Activated T-helper 2 cell treated with anti-CD3 and anti-CD28 coated beads, Interferon-gamma antibody, Interleukin-2, Interleukin-4, amounts not matched to agents 10 μg/mL and 5 μg/mL and 100 μg/mL, durations not matched to agents 14 hours and 24 hours and 36 hours (primary cell): Measurements from ENCODE around the gene FSD2. TPM values are rescaled to one million over a fixed set of nuclear protein-coding genes. Genes with fewer than 3 reads are reported as not detected.

ENCODE experiments used
- DNase-seq: peaks from one replicate; pipeline ENCODE4 v3.0.0; 2021; ENCODE audit warnings: low spot score
- H3K27ac Mint-ChIP-seq: one replicate; pipeline ENCODE4 v1.8.0; 2021; ENCODE audit warnings: mixed read lengths
- H3K27me3 Mint-ChIP-seq: one replicate; pipeline ENCODE4 v1.8.0; 2021; ENCODE audit warnings: low read depth, mixed read lengths
- H3K36me3 Mint-ChIP-seq: one replicate; pipeline ENCODE4 v1.8.0; 2021; ENCODE audit warnings: low read depth, mixed read lengths
- H3K4me1 Mint-ChIP-seq: one replicate; pipeline ENCODE4 v1.8.0; 2021; ENCODE audit warnings: low read depth, mixed read lengths
- H3K4me3 Mint-ChIP-seq: one replicate; pipeline ENCODE4 v1.8.0; 2021; ENCODE audit warnings: low read depth, mild to moderate bottlenecking, moderate library complexity, mixed read lengths
- H3K9me3 Mint-ChIP-seq: one replicate; pipeline ENCODE4 v1.8.0; 2021; ENCODE audit warnings: mixed read lengths
- intact Hi-C: fragments of 100-400 bp; cut with micrococcal nuclease; formaldehyde crosslinking; loops from one replicate; pipeline ENCODE4 v1.15.1; 2023
- total RNA-seq: library from RNA; stranded (reverse); gene quantifications from 2 replicates; pipeline ENCODE4 v1.2.3, GENCODE V29; 2022

Gene FSD2, protein sequence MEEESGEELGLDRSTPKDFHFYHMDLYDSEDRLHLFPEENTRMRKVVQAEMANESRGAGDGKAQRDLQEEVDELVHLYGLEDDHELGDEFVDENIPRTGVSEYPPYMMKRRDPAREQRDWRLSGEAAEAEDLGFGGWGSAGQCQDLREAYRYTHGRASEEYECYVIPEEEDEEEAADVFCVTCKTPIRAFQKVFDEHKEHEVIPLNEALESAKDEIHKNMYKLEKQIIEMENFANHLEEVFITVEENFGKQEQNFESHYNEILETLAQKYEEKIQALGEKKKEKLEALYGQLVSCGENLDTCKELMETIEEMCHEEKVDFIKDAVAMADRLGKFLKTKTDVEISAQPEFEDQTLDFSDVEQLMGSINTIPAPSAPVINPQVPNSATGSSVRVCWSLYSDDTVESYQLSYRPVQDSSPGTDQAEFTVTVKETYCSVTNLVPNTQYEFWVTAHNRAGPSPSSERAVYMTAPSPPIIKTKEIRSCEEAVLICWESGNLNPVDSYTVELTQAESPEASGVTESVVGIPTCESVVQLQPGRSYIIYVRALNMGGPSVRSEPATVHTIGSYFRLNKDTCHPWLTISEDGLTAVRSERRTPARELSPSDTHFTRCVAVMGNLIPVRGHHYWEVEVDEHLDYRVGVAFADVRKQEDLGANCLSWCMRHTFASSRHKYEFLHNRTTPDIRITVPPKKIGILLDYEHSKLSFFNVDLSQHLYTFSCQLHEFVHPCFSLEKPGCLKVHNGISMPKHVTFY
- not detected in 2 replicates for total RNA-seq

DNA sequence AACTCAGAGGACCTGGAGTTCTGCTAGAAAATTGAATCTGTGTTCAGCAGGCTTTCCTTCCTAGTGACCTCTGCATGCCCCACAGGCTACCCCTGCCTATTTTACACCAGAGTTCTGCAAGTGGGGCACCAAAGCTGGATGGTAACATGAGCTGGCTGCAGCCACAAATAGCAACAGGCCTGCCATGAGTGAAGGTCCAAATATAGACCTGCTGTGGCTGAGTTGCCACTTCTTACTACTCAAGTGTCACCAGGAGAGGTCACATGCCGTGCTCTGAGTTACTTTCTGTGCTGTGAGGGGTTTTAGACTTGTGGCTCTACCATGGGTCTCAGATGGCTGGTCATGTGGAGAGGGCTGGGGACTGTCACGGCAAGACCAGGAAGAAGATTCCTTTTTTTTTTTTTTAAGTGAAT, at the start of gene FSD2:
FSD2 (minus strand) TSS at position 76 of the 413 bp plus-strand sequence. CDS start 18,679 bp downstream, outside the sequence.
- intact Hi-C loops = loop anchor here (5.0 kb wide), 1 partner anchor 261 kb away; the partner anchor contains the start of gene BTBD1
- no peak within 1 kb of the TSS for H3K4me3 Mint-ChIP-seq
- peaks cover 43% of the 10 kb centered on the region for H3K27me3 Mint-ChIP-seq
- no peaks in the 10 kb centered on the region for H3K36me3 Mint-ChIP-seq
- peaks cover 14% of the 10 kb centered on the region for H3K4me1 Mint-ChIP-seq
- H3K27ac Mint-ChIP-seq = no peak within 1 kb of the TSS
- H3K9me3 Mint-ChIP-seq = no peaks in the 10 kb centered on the region
- DNase-seq = no peak

DNA sequence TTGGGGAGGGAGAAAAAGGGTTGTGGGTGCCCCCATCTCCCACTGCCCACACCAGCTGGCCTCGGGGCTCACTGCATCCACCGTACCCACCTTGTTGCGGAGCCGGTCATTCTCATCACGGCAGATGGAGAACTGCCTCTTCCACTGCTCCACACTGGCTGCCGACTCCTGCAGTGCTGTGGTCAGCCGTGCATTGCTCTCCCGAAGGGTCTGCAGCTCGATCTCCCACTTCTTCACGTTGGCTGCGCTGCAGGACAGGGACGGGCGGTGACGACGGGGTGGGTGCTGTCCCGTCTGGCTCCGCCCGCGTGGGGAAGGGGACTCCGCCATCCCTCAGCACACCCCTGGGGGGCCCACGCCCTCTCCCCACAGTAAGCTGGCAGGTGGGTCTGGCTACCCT, 48.7 kb upstream of the FSD2 start:
- intact Hi-C loops = no loop called here
- H3K27me3 Mint-ChIP-seq = no peaks in the 10 kb centered on the region
- no peak overlapping the region for H3K4me3 Mint-ChIP-seq
- no peaks in the 10 kb centered on the region for H3K9me3 Mint-ChIP-seq
- peaks cover 7% of the 10 kb centered on the region for H3K4me1 Mint-ChIP-seq
- H3K27ac Mint-ChIP-seq = no peak overlapping the region
- peaks cover 31% of the 10 kb centered on the region for H3K36me3 Mint-ChIP-seq
- DNase-seq = no peak

DNA sequence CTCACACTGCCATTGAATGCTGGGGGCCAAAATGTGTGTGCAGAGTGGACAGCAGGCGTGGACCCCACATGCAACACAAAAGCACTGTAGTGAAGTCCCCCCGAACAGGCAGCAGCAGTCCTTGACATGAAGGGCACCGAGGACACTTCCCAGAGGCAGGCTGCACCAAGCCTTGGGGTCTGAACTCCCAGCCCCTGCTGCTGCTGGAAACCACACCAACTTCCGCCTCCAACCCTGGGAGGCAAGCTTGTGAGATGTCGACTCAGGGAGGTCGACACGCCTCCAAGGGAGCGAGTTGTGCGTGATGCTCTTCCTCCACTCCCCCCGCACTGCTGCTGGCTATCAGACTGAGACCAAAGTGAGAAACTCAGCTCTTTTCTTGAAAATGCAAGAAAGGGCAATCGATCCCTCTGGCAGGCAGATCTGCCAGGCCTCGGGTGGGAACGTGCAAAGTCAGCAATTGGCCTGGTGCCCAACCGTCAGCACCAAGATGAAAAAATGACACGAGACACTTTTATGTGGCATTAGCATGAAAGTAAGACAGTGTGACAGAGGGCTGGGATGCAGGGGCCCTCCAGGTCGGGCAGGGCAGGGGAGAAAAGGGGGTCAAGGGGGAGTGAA, 47.2 kb upstream of the FSD2 start:
- Mint-ChIP-seq H3K4me3 (no peak overlapping the region), H3K36me3 (peaks cover 32% of the 10 kb centered on the region), H3K27ac (no peak overlapping the region), H3K4me1 (peaks cover 10% of the 10 kb centered on the region), H3K9me3 (no peaks in the 10 kb centered on the region), H3K27me3 (no peaks in the 10 kb centered on the region)
- intact Hi-C loops = no loop called here
- no peak for DNase-seq

DNA sequence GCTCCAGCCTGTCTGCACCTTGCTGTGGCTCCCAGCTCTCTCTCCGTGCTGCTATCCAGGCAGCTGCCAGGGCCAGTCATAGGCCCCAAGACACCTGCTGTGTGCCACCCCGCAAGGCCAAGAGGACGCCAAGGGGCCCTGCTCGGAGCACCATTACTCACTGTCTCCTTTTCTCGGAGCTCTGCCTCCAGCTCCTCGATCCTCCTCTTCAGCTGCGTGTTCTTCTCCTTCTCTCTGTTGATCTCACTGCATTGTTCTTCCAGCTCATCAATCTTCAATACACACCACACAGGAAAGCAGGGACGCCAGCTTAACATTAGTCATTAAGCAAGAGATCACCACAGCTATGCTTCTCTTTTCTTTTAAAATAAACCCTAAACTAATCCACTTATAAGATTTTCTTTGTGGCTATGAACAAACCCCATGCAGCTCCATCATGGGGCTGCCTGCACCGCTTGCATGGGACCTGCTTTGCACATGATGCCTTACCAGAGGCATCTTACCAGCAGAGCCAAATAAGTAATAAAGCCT, 46.2 kb upstream of the FSD2 start:
- no peak overlapping the region for H3K27ac Mint-ChIP-seq
- H3K27me3 Mint-ChIP-seq = no peaks in the 10 kb centered on the region
- no peak for DNase-seq
- H3K9me3 Mint-ChIP-seq = no peaks in the 10 kb centered on the region
- peaks cover 10% of the 10 kb centered on the region for H3K4me1 Mint-ChIP-seq
- peaks cover 36% of the 10 kb centered on the region for H3K36me3 Mint-ChIP-seq
- intact Hi-C loops = no loop called here
- no peak overlapping the region for H3K4me3 Mint-ChIP-seq

DNA sequence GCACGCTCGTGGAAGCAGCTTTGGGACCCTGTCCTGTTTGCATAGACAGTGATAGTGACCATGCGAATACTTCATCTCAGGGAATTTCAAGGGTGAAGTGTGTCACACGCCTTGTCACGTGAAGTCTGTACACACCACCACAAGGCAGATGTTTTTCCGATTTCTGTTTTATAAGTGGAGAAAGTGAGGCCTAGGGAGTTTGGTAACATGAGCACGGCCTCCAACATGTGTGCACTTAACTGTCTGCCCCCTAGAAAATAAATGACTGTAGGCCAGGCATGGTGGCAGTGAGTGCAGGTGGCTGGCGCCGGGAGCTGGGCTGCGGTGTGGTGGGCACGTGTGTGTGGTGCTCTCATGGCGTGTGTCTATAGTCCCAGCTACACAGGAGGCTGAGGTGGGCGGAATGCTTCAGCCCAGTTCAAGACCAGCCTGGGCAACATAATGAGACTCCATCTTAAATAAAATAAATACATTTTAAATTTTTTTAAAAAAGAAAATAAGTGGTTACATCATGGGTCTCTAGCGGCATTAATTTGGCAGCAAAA, 45.5 kb upstream of the FSD2 start:
- no peaks in the 10 kb centered on the region for H3K9me3 Mint-ChIP-seq
- H3K4me1 Mint-ChIP-seq = peaks cover 10% of the 10 kb centered on the region
- H3K4me3 Mint-ChIP-seq = no peak overlapping the region
- intact Hi-C loops = no loop called here
- peaks cover 41% of the 10 kb centered on the region for H3K36me3 Mint-ChIP-seq
- H3K27me3 Mint-ChIP-seq = no peaks in the 10 kb centered on the region
- H3K27ac Mint-ChIP-seq = no peak overlapping the region
- DNase-seq = no peak

DNA sequence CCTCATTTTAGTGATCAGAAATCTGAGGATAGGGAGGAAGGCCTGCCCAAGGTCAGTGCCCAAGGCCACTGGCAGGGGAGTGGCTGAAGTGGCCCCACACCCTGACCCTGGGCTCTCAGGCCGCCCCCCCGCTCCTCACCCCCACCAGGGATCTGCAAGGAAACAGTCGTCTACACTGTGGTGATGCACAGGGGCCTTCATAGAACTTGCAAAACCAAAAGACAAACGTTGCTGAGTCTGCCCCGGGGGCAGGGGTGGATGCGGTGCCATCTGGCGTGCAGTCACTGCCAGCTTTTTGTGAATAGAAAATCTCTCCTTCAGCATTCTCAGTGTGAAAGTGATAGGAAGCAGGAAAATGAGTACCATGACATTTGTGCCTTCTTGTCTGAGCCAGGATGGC, 44.9 kb upstream of the FSD2 start:
- Mint-ChIP-seq H3K4me1 (peaks cover 7% of the 10 kb centered on the region), H3K9me3 (no peaks in the 10 kb centered on the region), H3K36me3 (peaks cover 41% of the 10 kb centered on the region), H3K27me3 (peaks cover 2% of the 10 kb centered on the region), H3K27ac (no peak overlapping the region), H3K4me3 (no peak overlapping the region)
- DNase-seq = no peak
- intact Hi-C loops = no loop called here

DNA sequence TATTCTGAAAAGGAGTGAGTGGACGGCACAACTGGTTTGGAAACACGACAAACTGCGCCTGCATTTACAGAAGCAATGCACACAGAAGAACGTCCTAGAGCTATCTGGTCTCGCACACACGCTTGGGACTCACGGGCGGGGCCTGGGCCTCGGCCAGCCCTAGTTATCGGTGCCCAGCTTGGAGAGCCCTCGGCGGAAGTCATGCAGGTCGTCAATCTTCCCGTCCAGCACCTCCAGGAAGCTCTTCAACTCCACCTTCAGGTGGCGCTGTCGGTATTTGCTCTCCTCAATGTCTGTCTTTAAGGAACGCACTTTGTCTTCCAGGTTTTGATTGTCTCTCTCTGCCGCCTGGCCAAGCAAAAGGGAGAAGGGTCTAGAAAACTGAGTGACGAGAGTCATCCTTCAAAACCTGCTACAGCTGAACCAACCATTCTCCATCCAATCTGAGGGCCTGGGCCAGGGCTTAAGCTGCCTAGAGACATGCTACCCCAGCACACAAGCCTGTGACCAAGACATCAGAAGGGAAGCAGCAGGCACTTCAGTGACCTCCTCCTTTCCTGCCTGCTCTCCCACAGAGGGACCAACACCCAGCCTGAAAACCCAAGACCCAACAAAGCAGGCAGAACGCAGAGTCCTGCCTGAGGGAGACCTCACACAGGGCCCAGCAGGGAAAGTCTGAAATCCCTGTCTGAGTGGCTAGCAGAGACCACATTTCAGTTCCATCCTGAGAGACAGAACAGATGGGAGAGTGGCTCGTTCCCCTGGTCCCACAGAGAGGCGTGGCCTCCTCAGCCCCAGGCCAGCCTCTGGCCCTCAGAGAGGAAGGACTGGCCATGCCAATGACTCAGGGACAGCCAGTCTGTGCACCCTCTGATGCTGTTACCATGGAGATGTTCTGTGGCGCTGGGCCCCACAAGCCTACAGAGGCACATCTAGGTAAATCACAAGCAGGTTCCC, 44.0 kb upstream of the FSD2 start:
- H3K4me3 Mint-ChIP-seq = no peak overlapping the region
- H3K4me1 Mint-ChIP-seq = peaks cover 10% of the 10 kb centered on the region
- H3K9me3 Mint-ChIP-seq = no peaks in the 10 kb centered on the region
- H3K27me3 Mint-ChIP-seq = peaks cover 4% of the 10 kb centered on the region
- intact Hi-C loops = loop anchor here (1.0 to 5.0 kb wide), 2 partner anchors 137 to 150 kb away; partner anchors contain the start of gene RAMAC
- peaks cover 45% of the 10 kb centered on the region for H3K36me3 Mint-ChIP-seq
- peak; percentile 50 for DNase-seq
- H3K27ac Mint-ChIP-seq = no peak overlapping the region

DNA sequence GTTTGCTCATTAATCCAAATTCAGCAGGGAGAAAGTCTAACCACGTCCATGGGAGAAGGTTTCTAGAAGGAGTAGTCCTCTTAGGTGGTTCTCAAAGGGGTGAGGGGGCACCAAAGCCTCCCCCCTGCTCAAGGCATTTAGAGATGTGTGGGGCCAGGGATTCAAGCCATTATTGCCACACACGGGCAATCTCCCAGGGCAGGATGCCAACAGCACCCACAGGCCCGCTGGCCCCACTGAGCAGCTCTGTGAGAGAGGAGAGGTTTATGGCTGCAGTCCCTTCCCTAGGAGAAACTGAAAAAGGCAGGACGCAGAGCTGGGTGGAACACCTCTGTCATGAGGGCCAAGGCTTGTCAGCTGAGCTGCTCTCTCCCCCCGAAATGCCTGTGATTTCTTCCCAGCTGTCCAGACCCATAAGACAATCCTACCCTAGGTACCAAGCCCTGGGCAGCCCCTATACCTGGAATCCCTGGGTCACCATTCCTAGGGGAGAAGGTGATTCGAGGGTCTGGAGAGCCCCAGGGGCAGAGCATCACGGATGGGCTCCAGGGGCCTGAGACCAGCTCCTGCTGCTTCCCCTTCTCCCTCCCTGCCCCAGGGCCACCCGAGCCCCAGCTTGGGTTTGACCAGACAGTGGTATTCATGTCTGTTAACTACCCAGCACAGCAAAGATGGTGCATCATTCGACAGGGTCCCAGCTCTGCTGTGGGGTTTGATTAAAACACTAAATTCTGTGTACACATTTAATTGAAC, 42.5 kb upstream of the FSD2 start:
- Mint-ChIP-seq H3K4me1 (peaks cover 12% of the 10 kb centered on the region), H3K9me3 (no peaks in the 10 kb centered on the region), H3K27me3 (peaks cover 7% of the 10 kb centered on the region), H3K27ac (no peak overlapping the region), H3K36me3 (peaks cover 50% of the 10 kb centered on the region), H3K4me3 (no peak overlapping the region)
- DNase-seq = no peak
- intact Hi-C loops = loop anchor here (5.0 kb wide), 1 partner anchor 139 kb away; the partner anchor contains the start of gene RAMAC

DNA sequence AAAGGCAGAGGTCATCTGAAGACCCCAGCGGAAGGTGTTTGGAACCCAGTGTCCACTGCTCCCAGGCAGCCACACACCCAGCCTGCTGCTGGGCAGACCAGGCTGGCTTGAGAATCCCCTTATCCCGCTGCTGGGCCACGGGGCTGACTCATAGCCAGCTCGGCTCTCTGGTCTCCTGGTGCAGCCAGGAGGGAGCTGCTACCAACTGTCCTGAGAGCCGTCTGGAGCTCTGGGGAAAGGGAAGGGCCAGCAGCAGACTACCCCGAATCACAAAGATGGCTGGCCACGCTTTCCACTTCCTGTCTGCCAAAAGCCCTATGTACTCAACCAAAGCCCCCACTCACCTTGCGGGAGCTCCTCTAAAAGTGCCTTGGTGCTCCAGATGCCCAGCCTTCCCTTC, 41.8 kb upstream of the FSD2 start:
- intact Hi-C loops = loop anchor here (5.0 kb wide), 1 partner anchor 140 kb away; the partner anchor contains the start of gene RAMAC
- Mint-ChIP-seq H3K36me3 (peaks cover 47% of the 10 kb centered on the region), H3K9me3 (no peaks in the 10 kb centered on the region), H3K27me3 (peaks cover 7% of the 10 kb centered on the region), H3K4me3 (no peak overlapping the region), H3K27ac (no peak overlapping the region), H3K4me1 (peaks cover 12% of the 10 kb centered on the region)
- no peak for DNase-seq

DNA sequence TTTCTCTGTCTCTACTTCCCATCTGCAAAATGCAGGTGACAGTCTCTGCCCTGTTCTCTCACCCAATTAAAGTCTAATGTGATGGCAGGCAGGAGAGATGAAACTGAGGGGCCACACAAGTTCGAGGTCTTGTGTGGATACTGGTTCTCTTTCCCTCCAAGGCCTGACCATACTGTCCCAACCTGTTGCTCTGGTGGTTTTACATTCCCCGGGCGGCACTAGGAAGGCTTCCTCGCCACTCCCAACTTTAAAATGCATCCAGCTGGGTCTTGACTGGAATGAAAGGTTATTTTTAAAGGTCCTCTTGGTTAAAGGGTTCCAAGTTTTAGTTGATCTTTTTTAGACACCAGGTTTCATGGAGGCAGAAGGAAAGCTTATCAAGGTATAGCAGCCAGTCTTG, 40.8 kb upstream of the FSD2 start:
- H3K4me3 Mint-ChIP-seq = no peak overlapping the region
- H3K36me3 Mint-ChIP-seq = peaks cover 45% of the 10 kb centered on the region
- DNase-seq = no peak
- H3K27ac Mint-ChIP-seq = no peak overlapping the region
- H3K9me3 Mint-ChIP-seq = no peaks in the 10 kb centered on the region
- intact Hi-C loops = loop anchor here (5.0 kb wide), 1 partner anchor 141 kb away; the partner anchor contains the start of gene RAMAC
- peaks cover 7% of the 10 kb centered on the region for H3K27me3 Mint-ChIP-seq
- H3K4me1 Mint-ChIP-seq = peaks cover 12% of the 10 kb centered on the region

DNA sequence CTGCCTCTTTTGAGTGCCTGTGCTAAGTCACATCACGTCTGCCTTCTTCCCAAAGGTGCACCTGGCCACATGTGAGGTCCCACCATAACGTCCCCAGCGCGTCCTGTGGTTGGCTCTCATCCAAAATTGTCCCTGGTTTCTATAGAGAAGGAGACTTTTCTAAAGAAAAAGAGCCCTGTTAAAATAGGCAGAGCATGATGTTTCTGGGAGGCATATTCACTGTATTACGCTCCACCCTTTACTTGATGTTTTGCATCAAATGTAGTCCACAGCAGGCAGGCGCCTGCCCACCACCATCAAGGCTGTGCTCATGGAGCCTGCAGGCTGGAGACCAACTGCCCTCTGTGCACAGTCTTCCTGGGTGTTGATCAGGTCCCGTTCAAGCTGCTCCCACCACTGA, 39.8 kb upstream of the FSD2 start:
- intact Hi-C loops = loop anchor here (5.0 kb wide), 1 partner anchor 142 kb away; the partner anchor contains the start of gene RAMAC
- Mint-ChIP-seq H3K27ac (no peak overlapping the region), H3K36me3 (peaks cover 47% of the 10 kb centered on the region), H3K4me3 (no peak overlapping the region), H3K4me1 (peaks cover 12% of the 10 kb centered on the region), H3K9me3 (no peaks in the 10 kb centered on the region), H3K27me3 (peaks cover 7% of the 10 kb centered on the region)
- DNase-seq = no peak
